Activated naive CD4-positive, alpha-beta T cell (primary cell): Measurements from ENCODE around the gene NRAP.

Experiments
- DNase-seq, 4 experiments: peaks; one replicate each; lab custom pipeline; 2025; lab: John Stamatoyannopoulos, UW

NRAP gene

DNA sequence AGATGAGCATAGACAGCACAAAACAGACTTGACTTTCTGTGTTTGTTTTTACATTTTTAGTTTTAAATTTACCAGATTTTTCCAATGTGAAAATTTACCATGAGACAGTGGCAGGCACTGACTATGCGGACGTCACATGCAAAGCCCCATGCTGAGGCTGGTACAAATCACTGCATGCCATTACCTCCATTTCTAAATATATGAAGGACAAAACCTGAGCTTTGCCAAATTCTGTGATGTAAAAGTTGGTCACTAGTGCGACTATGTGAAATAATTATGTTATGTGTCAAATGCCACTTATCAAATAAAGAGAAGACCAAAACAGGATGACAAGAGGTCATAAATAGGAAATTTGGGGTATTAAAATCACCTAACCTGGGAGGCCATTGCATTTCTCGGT is 22.1 kb downstream of the NRAP start:
- DNase-seq, result no peak

- no peak for DNase-seq
These were observed 23.9 kb downstream of the NRAP start for GRCh38 chr10:113639966-113640365.

GRCh38 chr10:113631684-113632367 is 32.0 kb downstream of the NRAP start:
- no peak for DNase-seq

DNA sequence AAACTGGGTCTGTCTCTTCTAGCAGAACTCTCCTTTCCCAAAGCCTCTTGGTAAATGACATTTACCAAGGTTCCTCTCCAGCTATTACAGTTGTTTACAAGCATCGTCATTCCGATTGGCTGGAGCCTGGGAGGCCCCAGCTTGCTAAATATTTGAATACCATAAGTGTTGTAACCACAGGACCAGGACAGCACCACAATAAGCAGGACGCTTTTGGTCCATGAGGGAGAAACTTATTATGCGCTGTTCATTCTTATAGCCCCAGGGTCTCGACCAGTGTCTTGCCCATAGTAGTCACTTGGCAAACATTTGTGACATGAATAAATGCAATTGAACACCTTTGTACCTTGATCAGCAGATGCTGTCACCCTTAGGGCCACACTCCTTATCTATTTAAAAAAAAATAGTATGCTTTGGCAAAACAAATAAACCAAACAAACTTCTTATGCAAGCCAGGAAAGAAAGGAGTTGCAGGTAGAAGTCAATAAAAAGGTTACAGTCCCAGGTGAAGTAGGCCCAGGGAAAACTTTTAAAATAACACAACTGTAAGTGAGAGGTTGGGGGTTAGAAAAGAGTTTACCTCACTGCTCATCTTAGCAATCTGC is 32.8 kb downstream of the NRAP start:
- DNase-seq, result no peak

GRCh38 chr10:113628607-113629153 is 35.2 kb downstream of the NRAP start:
- no peak for DNase-seq

DNA sequence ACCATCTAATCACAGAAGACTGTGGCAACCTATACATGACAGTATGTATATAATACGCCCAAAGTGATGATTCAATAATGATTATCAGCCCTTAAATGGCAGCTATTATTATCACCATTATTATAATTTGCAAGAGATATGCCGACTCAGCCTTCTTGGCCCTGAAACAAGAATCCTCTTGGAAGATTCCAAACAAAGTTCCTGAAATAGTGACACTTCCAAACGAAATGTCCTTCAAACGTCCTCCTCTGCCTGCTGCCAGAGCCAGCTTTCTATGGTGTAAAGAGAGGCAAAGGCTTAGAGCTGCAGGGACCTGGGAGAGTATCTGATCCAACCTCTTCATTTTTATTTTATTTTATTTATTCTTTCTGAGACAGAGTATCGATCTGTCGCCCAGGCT is 36.0 kb downstream of the NRAP start:
- no peak for DNase-seq

- DNase-seq, result no peak
These were observed 37.0 kb downstream of the NRAP start for GRCh38 chr10:113626809-113627355.

- DNase-seq, result no peak
These were observed 38.2 kb downstream of the NRAP start for GRCh38 chr10:113625461-113626186.

- DNase-seq, result no peak
These were observed 41.0 kb downstream of the NRAP start for GRCh38 chr10:113622831-113623230.

GRCh38 chr10:113621799-113622198 is 42.0 kb downstream of the NRAP start:
- DNase-seq, result no peak

DNA sequence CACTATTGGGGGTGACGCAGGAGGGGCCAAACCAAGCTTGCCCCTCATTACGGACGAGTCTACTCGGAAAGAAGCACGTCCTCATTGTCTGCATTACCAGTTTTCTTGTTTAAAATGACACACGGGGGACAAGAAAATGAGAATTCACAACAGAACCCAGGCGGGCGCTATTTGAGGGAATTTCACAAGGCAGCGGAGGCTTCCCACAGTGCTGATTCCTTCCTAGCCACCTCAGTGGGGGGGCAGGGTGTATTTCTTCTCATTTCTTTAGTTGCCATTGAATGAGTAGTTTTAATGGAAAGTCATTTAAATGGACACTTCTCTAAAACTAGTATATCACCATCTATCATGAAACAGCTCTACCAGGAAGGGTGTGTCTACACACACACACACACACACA is 42.9 kb downstream of the NRAP start:
- DNase-seq, result no peak

GRCh38 chr10:113620511-113620910 is 43.3 kb downstream of the NRAP start:
- DNase-seq, result no peak

DNA sequence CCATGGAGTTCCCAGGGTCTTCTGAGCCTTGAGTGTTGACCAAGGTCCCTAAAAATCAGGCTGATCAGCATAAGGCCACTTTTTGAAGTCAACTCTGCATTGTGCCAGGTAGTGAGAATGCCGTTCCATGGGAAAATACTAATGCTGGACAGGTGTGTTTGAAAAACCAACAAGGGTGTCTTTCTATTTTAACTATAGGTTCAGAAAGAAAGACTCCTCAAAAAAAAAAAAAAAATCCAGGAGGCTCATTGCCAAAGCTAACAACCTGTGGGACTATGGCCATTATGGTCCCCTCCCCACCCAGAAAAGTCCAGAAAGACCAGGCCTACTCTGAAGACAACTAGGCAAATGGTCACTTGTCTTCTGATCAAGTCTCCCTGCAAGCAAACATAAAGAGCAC is 44.4 kb downstream of the NRAP start:
- no peak for DNase-seq

- DNase-seq, result no peak
These were observed 45.5 kb downstream of the NRAP start for GRCh38 chr10:113618338-113618737.

DNA sequence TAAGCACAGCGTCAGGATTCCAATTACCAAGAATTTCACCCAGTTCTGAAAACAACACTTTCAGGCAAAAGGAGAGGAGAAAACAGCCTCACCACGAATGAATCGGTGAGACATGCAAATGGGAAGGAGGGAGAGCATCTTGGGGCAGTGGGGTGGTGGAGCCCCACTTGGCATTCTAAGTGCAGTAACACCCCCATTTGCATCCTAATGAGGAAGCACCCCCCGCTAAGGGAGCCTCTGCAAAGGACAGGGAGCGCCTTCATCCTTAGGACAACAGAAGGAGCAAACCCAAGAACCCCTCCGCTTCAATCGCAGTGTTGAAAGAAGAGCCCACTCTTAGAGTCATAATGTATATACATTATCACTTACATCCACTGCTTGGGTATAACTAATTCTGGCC is 46.8 kb downstream of the NRAP start:
- DNase-seq, result no peak

DNA sequence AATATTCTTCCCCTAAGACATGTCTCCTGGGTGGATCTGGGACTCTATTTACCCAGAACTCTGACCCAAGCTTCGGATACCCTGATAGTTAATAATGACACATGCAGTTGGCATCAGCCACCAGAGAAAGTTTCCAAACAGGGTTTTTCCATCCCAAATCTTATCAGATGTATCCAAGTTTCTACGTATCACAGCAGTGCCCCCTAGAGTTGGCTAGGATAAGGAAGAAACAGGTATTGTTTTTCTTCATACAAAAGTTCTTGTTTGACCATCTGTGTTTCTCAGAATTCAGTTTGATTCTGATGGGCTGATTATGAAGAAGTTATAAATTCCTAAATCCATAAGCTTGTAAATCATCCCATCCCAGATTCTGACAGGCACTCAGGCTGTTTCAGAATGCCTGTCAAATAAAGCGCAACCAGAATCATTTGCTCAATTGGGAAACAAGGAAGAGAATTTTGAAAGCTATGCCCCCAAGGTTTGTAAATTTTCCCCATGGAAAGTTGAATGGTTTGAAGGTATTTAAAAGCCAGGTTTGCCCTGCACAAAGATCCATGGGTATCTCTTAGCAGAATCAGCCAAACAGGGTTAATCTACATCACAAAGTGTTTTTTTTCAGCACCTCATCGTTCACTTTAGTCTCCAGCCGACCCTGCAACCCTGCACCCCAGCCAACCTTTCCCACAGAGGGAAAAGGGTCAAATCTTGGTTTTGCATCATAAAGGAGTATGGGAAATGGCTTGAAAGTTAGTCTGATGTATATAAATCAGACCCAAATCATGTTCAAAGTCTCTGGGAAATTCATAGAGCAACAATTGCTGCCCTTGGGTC is 47.4 kb downstream of the NRAP start:
- DNase-seq, result no peak

GRCh38 chr10:113613977-113614690 is 49.7 kb downstream of the NRAP start:
- no peak for DNase-seq

GRCh38 chr10:113613427-113613826 is 50.4 kb downstream of the NRAP start:
- DNase-seq, result no peak

GRCh38 chr10:113612154-113612553 is 51.7 kb downstream of the NRAP start:
- no peak for DNase-seq

DNA sequence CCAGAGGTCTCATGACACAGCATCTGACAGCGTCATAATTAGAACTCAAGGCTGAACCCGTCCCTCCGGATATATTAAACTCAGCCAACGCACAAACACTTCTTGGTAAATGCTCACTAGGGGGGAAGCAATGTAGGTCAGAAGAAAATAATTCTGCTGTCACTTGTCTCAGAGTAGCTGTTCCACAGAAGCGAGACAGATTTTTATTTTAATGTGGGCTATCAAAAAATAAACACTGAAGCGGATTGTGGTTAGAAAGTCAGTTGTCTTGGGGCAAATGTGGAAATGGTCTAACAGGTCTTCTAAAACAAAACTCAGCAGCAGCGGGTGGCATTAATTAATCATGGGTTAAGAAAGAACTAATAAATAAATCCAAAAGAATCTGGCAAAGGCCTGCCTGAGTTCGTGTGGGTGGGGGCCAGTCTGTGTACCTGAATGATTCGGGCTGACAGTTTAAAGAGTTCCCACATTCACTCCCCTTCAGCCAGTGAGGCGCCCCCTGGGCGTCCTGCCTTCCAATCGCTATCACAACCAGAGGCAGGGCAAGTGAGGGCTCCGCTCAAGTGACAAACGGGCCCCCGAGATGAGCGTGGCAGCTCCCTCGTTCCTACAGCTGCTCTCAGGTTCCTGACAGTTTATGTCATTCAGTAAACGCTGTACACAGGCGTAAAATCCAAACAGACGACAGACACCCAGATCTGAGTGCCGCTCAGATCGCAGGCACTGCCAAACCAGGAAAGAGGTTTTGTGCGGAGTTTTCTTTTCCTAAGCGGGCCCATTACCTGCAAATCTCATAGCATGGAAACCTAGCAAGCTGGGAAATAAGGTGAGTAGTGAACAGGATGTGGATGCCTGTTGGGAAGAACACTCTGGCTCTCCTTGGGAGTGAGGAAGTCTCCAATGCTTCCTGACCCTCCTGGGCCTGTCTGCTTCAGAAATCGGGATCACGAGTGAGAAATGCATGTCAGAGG is 52.9 kb downstream of the NRAP start:
- no peak for DNase-seq
